Measurements from ENCODE around the gene FABP3.

The FABP3 gene

GRCh38 chr1:31371121-31371959 is 1.5 kb downstream of the FABP3 start:
- DNase-seq: no peak

- DNase-seq: no peak
Observed at GRCh38 chr1:31370565-31370964, 2.3 kb downstream of the FABP3 start.

- no peak for DNase-seq
Observed at GRCh38 chr1:31370021-31370420, 2.9 kb downstream of the FABP3 start.

GRCh38 chr1:31368611-31369107 is 4.2 kb downstream of the FABP3 start:
- DNase-seq: no peak

- DNase-seq: no peak
Observed at GRCh38 chr1:31366796-31367195, 6.1 kb downstream of the FABP3 start.

- no peak for DNase-seq
Observed at GRCh38 chr1:31364561-31365250, 8.2 kb downstream of the FABP3 start.

- no peak for DNase-seq
Observed at GRCh38 chr1:31362032-31362431, 10.8 kb downstream of the FABP3 start.

- no peak for DNase-seq
Observed at GRCh38 chr1:31361607-31362006, 11.3 kb downstream of the FABP3 start.

GRCh38 chr1:31356427-31356826 is 16.4 kb downstream of the FABP3 start:
- no peak for DNase-seq

GRCh38 chr1:31354283-31354682 is 18.6 kb downstream of the FABP3 start:
- DNase-seq: no peak

- DNase-seq: no peak
Observed at GRCh38 chr1:31348449-31348848, 24.4 kb downstream of the FABP3 start.

GRCh38 chr1:31346785-31347184 is 26.1 kb downstream of the FABP3 start:
- DNase-seq: no peak

- no peak for DNase-seq
Observed at GRCh38 chr1:31345635-31346034, 27.2 kb downstream of the FABP3 start.

- DNase-seq: no peak
Observed at GRCh38 chr1:31344503-31344902, 28.4 kb downstream of the FABP3 start.

GRCh38 chr1:31336687-31337467 is 36.0 kb downstream of the FABP3 start:
- no peak for DNase-seq

- peak; percentile 7 for DNase-seq
Observed at GRCh38 chr1:31335007-31335406, 37.9 kb downstream of the FABP3 start.

- no peak for DNase-seq
Observed at GRCh38 chr1:31327381-31327780, 45.5 kb downstream of the FABP3 start.

- no peak for DNase-seq
Observed at GRCh38 chr1:31326461-31326860, 46.4 kb downstream of the FABP3 start.

- DNase-seq: no peak
Observed at GRCh38 chr1:31324992-31325391, 47.9 kb downstream of the FABP3 start.

GRCh38 chr1:31324093-31324492 is 48.8 kb downstream of the FABP3 start:
- no peak for DNase-seq

- no peak for DNase-seq
Observed at GRCh38 chr1:31318146-31318545, 54.7 kb downstream of the FABP3 start.

GRCh38 chr1:31315902-31316301 is 57.0 kb downstream of the FABP3 start:
- peak; percentile 55 for DNase-seq

Data from NCI-H1105 (cell line).